ENCODE data around the gene L3MBTL4.

- TF ChIP-seq POLR2A (IDR thresholded peaks at IDR 0.05) (no peak), CTCF (IDR thresholded peaks at IDR 0.05) (no peak)
These were observed 12.6 kb upstream of the L3MBTL4 start for GRCh38 chr18:6427286-6427685.

All from sigmoid colon (tissue), 3 donors.